HepG2 (cell line): ENCODE results near the gene ACADVL. TPM values are rescaled to one million over a fixed set of nuclear protein-coding genes. Genes with fewer than 3 reads are reported as not detected.

Experiments
- ATAC-seq: fragments of 200-7000 bp; cut with Tn5 transposase; 3 replicates; pipeline ENCODE4 v1.9.1; 2020; ENCODE audit warnings: mild to moderate bottlenecking, moderate library complexity
- BruUV-seq: library from RNA; stranded (reverse); fragments of 400-500 nt; replicated peaks from 2 replicates; lab custom pipeline; 2021; lab: Mats Ljungman, UMichigan
- CTCF ChIA-PET: fragments of 300-600 bp; formaldehyde crosslinking; extraction: SDS; loops from one replicate; lab custom pipeline; 2021; ENCODE audit warnings: low total read pairs, inconsistent platforms, low intra/inter-chr PET ratio; lab: Yijun Ruan, JAX
- POLR2A ChIA-PET: fragments of 350-600 bp; sonication (Branson Sonifier 250); formaldehyde crosslinking; loops from one replicate; lab custom pipeline; 2020; ENCODE audit warnings: antibody characterized with exemption, inconsistent platforms; lab: Yijun Ruan, JAX
- DNase-seq: peaks from one replicate; pipeline ENCODE4 v3.0.0-alpha.2; 2015; ENCODE audit warnings: low spot score
- FAIRE-seq: peaks from 3 replicates; lab custom pipeline; 2011; peaks lifted over from hg19 to GRCh38; lab: Jason Lieb, UNC
- H2AFZ ChIP-seq: one replicate; pipeline ENCODE4 v1.6.1; 2011; ENCODE audit warnings: low read length, inconsistent platforms
- H3K27ac ChIP-seq: fragments of 300-600 bp; 3 replicates; pipeline ENCODE4 v1.8.0; 2011; ENCODE audit warnings: mixed run types, mild to moderate bottlenecking, mixed read lengths, low read length, inconsistent platforms; ENCODE audit not compliant: insufficient read depth; ENCODE audit errors: extremely low read length
- H3K27me3 ChIP-seq, 2 experiments: fragments of 200-600 bp in 1 of 2; 2 replicates in 1 of 2; 3 replicates in 1 of 2; pipeline versions ENCODE4 v1.6.0 to v1.8.0; 2011; ENCODE audit warnings: low read length in 2 of 2, mild to moderate bottlenecking in 2 of 2, moderate library complexity in 2 of 2, inconsistent platforms in 1 of 2; ENCODE audit not compliant: insufficient read depth in 2 of 2, control insufficient read depth in 1 of 2
- H3K36me3 ChIP-seq, 2 experiments: fragments of 200-600 bp in 1 of 2; replicated peaks in 1 of 2; 2 replicates in 1 of 2; 3 replicates in 1 of 2; pipeline versions ENCODE4 v1.5.1 to v1.8.0; 2011; ENCODE audit warnings: low read length in 2 of 2, inconsistent platforms in 1 of 2; ENCODE audit not compliant: insufficient read depth in 2 of 2, control insufficient read depth in 1 of 2
- H3K4me1 ChIP-seq: 2 replicates; pipeline ENCODE4 v1.5.1; 2012; ENCODE audit warnings: low read length, inconsistent platforms; ENCODE audit not compliant: insufficient read depth
- H3K4me2 ChIP-seq: 2 replicates; pipeline ENCODE4 v1.6.0; 2011; ENCODE audit warnings: low read depth, low read length, inconsistent platforms
- H3K4me3 ChIP-seq, 3 experiments: fragments of 200-600 bp in 1 of 3; sonication (generic), shearing (Covaris generic) in 1 of 3; replicated peaks in 1 of 3; 2 replicates each; pipeline ENCODE4 v1.5.1; 2011 to 2016; ENCODE audit warnings: low read length in 3 of 3, inconsistent platforms in 2 of 3, low read depth in 2 of 3, mild to moderate bottlenecking in 2 of 3, control low read depth in 1 of 3, mixed read lengths in 1 of 3; ENCODE audit not compliant: insufficient read depth in 1 of 3
- H3K79me2 ChIP-seq: one replicate; pipeline ENCODE4 v1.6.1; 2011; ENCODE audit warnings: low read length, inconsistent platforms; ENCODE audit not compliant: insufficient read depth
- H3K9ac ChIP-seq: 2 replicates; pipeline ENCODE4 v1.6.0; 2011; ENCODE audit warnings: mild to moderate bottlenecking, low read depth, low read length, inconsistent platforms; ENCODE audit not compliant: insufficient read depth
- H3K9me3 ChIP-seq: 2 replicates; pipeline ENCODE4 v1.5.1; 2012; ENCODE audit warnings: mild to moderate bottlenecking, low read length
- H4K20me1 ChIP-seq: 2 replicates; pipeline ENCODE4 v1.6.0; 2011; ENCODE audit warnings: inconsistent platforms, mild to moderate bottlenecking, low read length, moderate library complexity; ENCODE audit not compliant: insufficient read depth
- FOSL2 ChIP-seq: sonication (generic); formaldehyde crosslinking; IDR thresholded peaks from 2 replicates; pipeline ENCODE4 v1.4.0; 2020; ENCODE audit warnings: missing genetic modification reagents
- NFRKB ChIP-seq: fragments of 450-650 bp; IDR thresholded peaks from 2 replicates; pipeline ENCODE4 v1.6.1; 2017
- POLR2A ChIP-seq, 2 experiments: IDR thresholded peaks; 2 replicates each; pipeline ENCODE4 v1.6.1; 2011; ENCODE audit warnings: low read depth in 2 of 2, low read length in 2 of 2, mild to moderate bottlenecking in 1 of 2, moderate library complexity in 1 of 2; ENCODE audit not compliant: insufficient read depth in 1 of 2
- RBFOX2 ChIP-seq: fragments of 200-400 bp; formaldehyde crosslinking; IDR thresholded peaks from 2 replicates; pipeline ENCODE4 v1.6.1; 2017; ENCODE audit warnings: low read depth, mild to moderate bottlenecking, low read length
- RBM22 ChIP-seq: fragments of 200-400 bp; formaldehyde crosslinking; optimal IDR thresholded peaks from 2 replicates; pipeline ENCODE3; 2017; ENCODE audit warnings: mild to moderate bottlenecking, low read length, moderate library complexity
- TEF ChIP-seq: sonication (generic); formaldehyde crosslinking; IDR thresholded peaks from 2 replicates; pipeline ENCODE4 v1.5.0; 2020; ENCODE audit warnings: missing genetic modification reagents
- ZBTB42 ChIP-seq: sonication (generic); formaldehyde crosslinking; IDR thresholded peaks from 2 replicates; pipeline ENCODE4 v1.5.0; 2020; ENCODE audit warnings: mild to moderate bottlenecking, missing genetic modification reagents
- WGBS: methylation state at CpG from one replicate; pipeline ENCODE4 v1.1.6; 2017; ENCODE audit warnings: low lambda C conversion rate; 5-methylcytosine and 5-hydroxymethylcytosine counted together
- in situ Hi-C: cut with HindIII; loops from 2 replicates; pipeline ENCODE4 v1.10.0; 2017; ENCODE audit warnings: low pct_unique_long_range_greater_than_20kb; ENCODE audit not compliant: extremely low pct_ligation_motif_present
- intact Hi-C: fragments of 100-400 bp; cut with micrococcal nuclease; formaldehyde crosslinking; loops from one replicate; pipeline ENCODE4 v1.10.0; 2022; ENCODE audit not compliant: unreplicated experiment
- polyA plus RNA-seq, 8 experiments: library from polyadenylated mRNA; depleted of rRNA in 3 of 8; stranded (reverse) in 7 of 8; unstranded in 1 of 8; fragments of >200 nt; fragmentation: Illumina TruSeq in 4 of 8; extraction: Trizol in 4 of 8; gene quantifications; 2 replicates each; pipeline versions ENCODE4 v1.2.1 to v1.2.3, GENCODE V29; 2011 to 2016; ENCODE audit warnings: low read depth in 4 of 8, missing spikeins in 1 of 8, mixed read lengths in 1 of 8; ENCODE audit not compliant: insufficient read depth in 1 of 8
- total RNA-seq, 5 experiments: library from RNA; depleted of rRNA; stranded (reverse); fragments of >200 nt; fragmentation: Illumina TruSeq; extraction: Trizol; gene quantifications; 2 replicates each; pipeline ENCODE4 v1.2.3, GENCODE V29; 2016; ENCODE audit warnings: low read depth in 1 of 5
- TF ChIP-seq, protein P1 (sequence below): IDR thresholded peaks from 2 replicates; pipeline ENCODE4 v1.6.1; 2016

ACADVL gene
- total and polyA plus RNA-seq, 2 of the 13 experiments (the other 11 are each of a cell fraction or from before 2014, with no cell fraction given) = 219 to 412 TPM

- no peak for FAIRE-seq
- H3K27me3 ChIP-seq = no peaks in the 10 kb centered on the region; a peak in 1 of 5 replicates
- no peak overlapping the region for H2AFZ ChIP-seq
- DNase-seq = no peak
- TSS peak; percentile 2 for BruUV-seq
- peaks cover 10 to 27% of the 10 kb centered on the region in 2 experiments for H3K36me3 ChIP-seq
- no peak for ATAC-seq
- peak overlapping the region; percentile 21; the same call in 1 of the 2 replicates for H3K9ac ChIP-seq
- POLR2A ChIA-PET = interaction anchor here (1.9 to 8.9 kb wide), 5 partner anchors 13 to 200 kb away, joined by 8 to 140 read pairs (median 13); partner anchors contain the start of genes ACADVL, ASGR1, CTDNEP1 and DLG4
- peaks cover 62% of the 10 kb centered on the region for H3K4me1 ChIP-seq
- in situ Hi-C loops = no loop called here
- peaks cover 66% of the 10 kb centered on the region for H3K79me2 ChIP-seq
- 91% methylated on average over 22 of the region's 22 CpGs for WGBS
- H3K4me2 ChIP-seq = peak overlapping the region; percentile 92; the same call in 1 of the 2 replicates
- TF ChIP-seq FOSL2 (peak; percentile 59), TEF (CRISPR knock-in tag) (no peak), RBFOX2 (0 out of 2 replicates have a peak, but pooled peaks have one; percentile 16), POLR2A (IDR thresholded peaks at IDR 0.05; ENCODE audit: insufficient read depth in 1 of 2, low read depth in 2 of 2, low read length in 2 of 2) (0 out of 4 replicates have a peak, but pooled peaks of 1 of the 2 experiments have one; percentile 16), ZBTB42 (no peak), RBM22 (peak; percentile 22), NFRKB (no peak)
- TF ChIP-seq, protein P1, sequence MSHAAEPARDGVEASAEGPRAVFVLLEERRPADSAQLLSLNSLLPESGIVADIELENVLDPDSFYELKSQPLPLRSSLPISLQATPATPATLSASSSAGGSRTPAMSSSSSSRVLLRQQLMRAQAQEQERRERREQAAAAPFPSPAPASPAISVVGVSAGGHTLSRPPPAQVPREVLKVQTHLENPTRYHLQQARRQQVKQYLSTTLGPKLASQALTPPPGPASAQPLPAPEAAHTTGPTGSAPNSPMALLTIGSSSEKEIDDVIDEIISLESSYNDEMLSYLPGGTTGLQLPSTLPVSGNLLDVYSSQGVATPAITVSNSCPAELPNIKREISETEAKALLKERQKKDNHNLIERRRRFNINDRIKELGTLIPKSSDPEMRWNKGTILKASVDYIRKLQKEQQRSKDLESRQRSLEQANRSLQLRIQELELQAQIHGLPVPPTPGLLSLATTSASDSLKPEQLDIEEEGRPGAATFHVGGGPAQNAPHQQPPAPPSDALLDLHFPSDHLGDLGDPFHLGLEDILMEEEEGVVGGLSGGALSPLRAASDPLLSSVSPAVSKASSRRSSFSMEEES = 0 out of 2 replicates have a peak, but pooled peaks have one; percentile 8
- TF ChIP-seq, all 625 proteins: peak for 5
- CTCF ChIA-PET = no interaction called here
- Histone ChIP-seq H3K4me3 (no peak overlapping the region), H3K27ac (peak overlapping the region; percentile 79), H3K9me3 (no peaks in the 10 kb centered on the region), H4K20me1 (peaks cover 13% of the 10 kb centered on the region; the same call in 1 of the 2 replicates)
- intact Hi-C loops = loop anchor here (10.0 kb wide), 1 partner anchor 61 kb away; the partner anchor contains the start of gene ASGR1
These were observed 16.2 kb downstream of the ACADVL start for GRCh38 chr17:7235693-7236665.
